DMS79 treated with DMSO at 0.1 percent for 48 hours (cell line): Measurements from ENCODE around the gene MIPOL1.
"Not testable (repeated sequence)": the region's sequence is repeated elsewhere in the genome, so short reads cannot be mapped to it uniquely, and the experiment has no call there.

Experiments
- DNase-seq: peaks from one replicate; lab custom pipeline; 2025; lab: John Stamatoyannopoulos, UW

MIPOL1 gene

GRCh38 chr14:37284760-37285159 is 87.0 kb downstream of the MIPOL1 start:
- no peak for DNase-seq

- DNase-seq = no peak
These were observed 87.5 kb downstream of the MIPOL1 start for GRCh38 chr14:37285220-37285619.

GRCh38 chr14:37289688-37290087 is 92.0 kb downstream of the MIPOL1 start:
- DNase-seq = no peak

- DNase-seq = not testable (repeated sequence)
These were observed 97.5 kb downstream of the MIPOL1 start for GRCh38 chr14:37295262-37295661.

- DNase-seq = no peak
These were observed 113.5 kb downstream of the MIPOL1 start for GRCh38 chr14:37311252-37311651.

- DNase-seq = no peak
These were observed 121.2 kb downstream of the MIPOL1 start for GRCh38 chr14:37318938-37319337.

GRCh38 chr14:37320106-37320505 is 122.4 kb downstream of the MIPOL1 start:
- DNase-seq = no peak

GRCh38 chr14:37325332-37325731 is 127.6 kb downstream of the MIPOL1 start:
- no peak for DNase-seq

GRCh38 chr14:37326434-37326833 is 128.7 kb downstream of the MIPOL1 start:
- DNase-seq = no peak

- not testable (repeated sequence) for DNase-seq
These were observed 130.2 kb downstream of the MIPOL1 start for GRCh38 chr14:37327933-37328332.

- no peak for DNase-seq
These were observed 130.9 kb downstream of the MIPOL1 start for GRCh38 chr14:37328673-37329072.

- DNase-seq = no peak
These were observed 131.7 kb downstream of the MIPOL1 start for GRCh38 chr14:37329189-37330001.

GRCh38 chr14:37330910-37331309 is 133.2 kb downstream of the MIPOL1 start:
- DNase-seq = no peak

GRCh38 chr14:37340353-37340752 is 142.6 kb downstream of the MIPOL1 start:
- DNase-seq = no peak

- no peak for DNase-seq
These were observed 145.8 kb downstream of the MIPOL1 start for GRCh38 chr14:37343307-37344094.

GRCh38 chr14:37363661-37364060 is 165.9 kb downstream of the MIPOL1 start:
- DNase-seq = no peak

- DNase-seq = no peak
These were observed 171.7 kb downstream of the MIPOL1 start for GRCh38 chr14:37369425-37369824.

- DNase-seq = no peak
These were observed 177.8 kb downstream of the MIPOL1 start for GRCh38 chr14:37375566-37375965.

GRCh38 chr14:37376944-37377609 is 179.3 kb downstream of the MIPOL1 start:
- DNase-seq = no peak

GRCh38 chr14:37384870-37385596 is 187.3 kb downstream of the MIPOL1 start:
- no peak for DNase-seq

- DNase-seq = not testable (repeated sequence)
These were observed 199.6 kb downstream of the MIPOL1 start for GRCh38 chr14:37397157-37397940.
